ENCODE results near the gene SSNA1. TPM values are rescaled to one million over a fixed set of nuclear protein-coding genes. Genes with fewer than 3 reads are reported as not detected.

SSNA1 gene
- total RNA-seq, 3 donors from 2014 or later: 75.0 to 92.8 (median 82.7) TPM

GRCh38 chr9:137228968-137229896 is 40.8 kb downstream of the SSNA1 start:
- Histone ChIP-seq H3K9me3 (no peaks in the 10 kb centered on the region), H3K36me3 (no peaks in the 10 kb centered on the region), H3K27ac (no peak overlapping the region), H3K4me3 (no peak overlapping the region), H3K4me1 (peaks cover under 1 to 7% of the 10 kb centered on the region in 2 donors), H3K27me3 (peaks cover 16 to 63% of the 10 kb centered on the region in 2 donors)
- no peak for DNase-seq (ENCODE audit: low spot score in 2 of 2)
- intact Hi-C loops (cut with DNase I; ENCODE audit: low total_unique reads): loop anchor here (5.0 kb wide), 1 partner anchor 97 kb away; no protein-coding TSS in a partner anchor
- TF ChIP-seq POLR2A (IDR thresholded peaks at IDR 0.05) (no peak), POLR2AphosphoS5 (IDR thresholded peaks at IDR 0.05) (no peak), CTCF (IDR thresholded peaks at IDR 0.05) (no peak)

DNA sequence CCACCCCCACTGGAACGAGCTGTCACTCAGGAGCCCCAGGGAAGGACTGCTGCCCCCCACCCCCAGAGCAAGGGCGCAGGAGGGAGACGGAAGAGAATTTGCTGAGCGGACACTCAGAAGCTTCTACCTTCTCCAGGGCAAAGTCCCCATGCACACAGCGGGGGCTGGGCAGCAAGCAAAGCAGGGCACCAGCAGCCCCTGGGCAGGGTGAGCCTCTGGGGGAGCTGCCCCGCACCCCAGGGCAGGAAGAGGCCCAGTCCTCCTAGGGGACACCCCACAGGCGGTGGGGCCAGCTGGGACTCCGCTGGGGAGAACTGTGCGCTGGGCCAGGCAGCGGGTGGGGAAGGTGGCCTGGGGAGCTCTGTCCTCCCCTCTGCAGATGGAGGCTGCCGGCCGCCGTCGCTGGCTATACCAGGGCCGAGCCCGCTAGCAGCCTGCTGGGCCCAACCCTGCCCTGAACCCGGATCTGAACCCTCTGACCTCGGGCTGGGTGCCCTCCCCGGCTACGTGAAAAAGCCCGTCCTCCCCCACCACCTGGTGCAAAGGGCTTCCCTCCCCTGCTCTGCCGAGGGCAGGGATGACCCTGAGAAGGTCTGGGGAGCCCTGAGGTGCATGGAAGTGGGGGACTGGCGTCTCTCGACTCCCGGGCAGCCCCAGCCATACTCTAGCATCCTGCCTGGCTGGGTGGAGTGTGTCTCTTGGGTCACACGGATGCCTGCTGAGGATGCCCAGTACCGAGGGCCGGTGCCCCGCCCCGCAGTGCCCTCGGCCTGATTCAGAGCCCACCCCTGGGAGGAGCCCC is 41.6 kb downstream of the SSNA1 start:
- no peaks in the 10 kb centered on the region for H3K9me3 ChIP-seq
- no peak overlapping the region for H3K4me3 ChIP-seq
- no peaks in the 10 kb centered on the region for H3K36me3 ChIP-seq
- peaks cover 24 to 71% of the 10 kb centered on the region in 2 donors for H3K27me3 ChIP-seq
- intact Hi-C loops (cut with DNase I; ENCODE audit: low total_unique reads): loop anchor here (5.0 to 10.0 kb wide), 2 partner anchors 98 to 115 kb away; partner anchors contain the start of gene DPP7
- peaks cover 0 to 7% of the 10 kb centered on the region in 2 donors for H3K4me1 ChIP-seq
- H3K27ac ChIP-seq: no peak overlapping the region
- no peak for DNase-seq (ENCODE audit: low spot score in 2 of 2)
- TF ChIP-seq POLR2AphosphoS5 (IDR thresholded peaks at IDR 0.05) (no peak), CTCF (IDR thresholded peaks at IDR 0.05) (no peak), POLR2A (IDR thresholded peaks at IDR 0.05) (no peak)

DNA sequence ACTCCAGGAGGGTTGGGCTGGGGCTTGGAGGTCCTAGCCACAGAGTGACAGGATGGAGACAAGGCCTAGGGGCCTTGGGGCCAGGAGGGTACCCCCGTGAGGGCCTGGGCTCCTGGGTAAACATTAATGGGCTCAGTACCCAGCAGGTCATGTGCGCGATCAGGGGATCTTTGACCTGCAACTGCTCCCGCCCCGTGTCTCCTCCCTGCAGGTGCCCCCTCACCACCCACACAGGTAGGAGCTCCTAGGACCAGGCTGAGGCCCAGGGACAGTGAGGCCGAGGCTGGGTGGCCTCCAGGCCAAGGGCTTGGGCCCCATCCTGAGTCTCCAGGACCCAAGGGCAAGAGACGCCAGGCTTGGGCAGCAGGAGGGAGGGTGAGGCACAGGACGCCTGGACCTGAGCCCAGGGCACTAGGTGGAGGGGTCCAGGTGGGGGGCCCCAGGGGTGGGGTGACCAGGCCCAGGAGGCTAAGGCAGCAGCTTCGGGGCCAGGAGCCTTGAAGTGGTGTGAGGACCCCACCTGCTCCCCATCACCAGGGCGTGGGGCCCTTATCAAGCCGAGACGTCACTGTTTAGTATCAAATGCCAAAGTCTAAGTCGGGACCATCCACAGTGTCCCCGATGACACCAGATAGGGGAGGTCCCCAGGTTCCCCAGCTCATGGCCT is 42.4 kb downstream of the SSNA1 start, which contains the start of gene SLC34A3:
SLC34A3 (plus strand) TSS at position 197 of the 667 bp plus-strand sequence. CDS start 802 bp downstream, outside the sequence.
- peaks cover 27 to 79% of the 10 kb centered on the region in 2 donors for H3K27me3 ChIP-seq

More for the DNA sequence above, 42.4 kb downstream of the SSNA1 start, which contains the start of gene SLC34A3:
- DNase-seq (ENCODE audit: low spot score in 2 of 2): no peak
- no peak within 1 kb of the TSS for H3K27ac ChIP-seq
- peaks cover 0 to 7% of the 10 kb centered on the region in 2 donors for H3K4me1 ChIP-seq
- H3K36me3 ChIP-seq: no peaks in the 10 kb centered on the region
- TF ChIP-seq POLR2AphosphoS5 (IDR thresholded peaks at IDR 0.05) (no peak), CTCF (IDR thresholded peaks at IDR 0.05) (no peak), POLR2A (IDR thresholded peaks at IDR 0.05) (no peak)
- intact Hi-C loops (cut with DNase I; ENCODE audit: low total_unique reads): loop anchor here (10.0 kb wide), 1 partner anchor 116 kb away; the partner anchor contains the start of gene DPP7
- no peaks in the 10 kb centered on the region for H3K9me3 ChIP-seq
- no peak within 1 kb of the TSS for H3K4me3 ChIP-seq

Measured in breast epithelium (tissue), 4 donors.